ENCODE results near the gene ACSL5. TPM values are rescaled to one million over a fixed set of nuclear protein-coding genes. Genes with fewer than 3 reads are reported as not detected.
"Not testable (repeated sequence)": the region's sequence is repeated elsewhere in the genome, so short reads cannot be mapped to it uniquely, and the experiment has no call there.

The ACSL5 gene
- total RNA-seq, 2 donors from 2014 or later, result 14.5 to 19.7 TPM

GRCh38 chr10:112382515-112383235 lies 8.8 kb downstream of the ACSL5 start:
- H3K4me3 ChIP-seq, result no peak overlapping the region
- no peaks in the 10 kb centered on the region for H3K27me3 ChIP-seq (replicated peaks; ENCODE audit: insufficient read depth)
- no peak overlapping the region for H3K27ac ChIP-seq
- intact Hi-C loops (cut with DNase I), result no loop called here
- no peaks in the 10 kb centered on the region for H3K4me1 ChIP-seq (replicated peaks)
- WGBS, result 56% methylated on average over 9 of the region's 9 CpGs
- DNase-seq (ENCODE audit: low spot score), result no peak
- H3K36me3 ChIP-seq, result no peaks in the 10 kb centered on the region
- H3K9me3 ChIP-seq, result no peaks in the 10 kb centered on the region
- TF ChIP-seq CTCF (IDR thresholded peaks at IDR 0.05) (no peak), POLR2AphosphoS5 (IDR thresholded peaks at IDR 0.05) (no peak), POLR2A (IDR thresholded peaks at IDR 0.05) (no peak)

DNA sequence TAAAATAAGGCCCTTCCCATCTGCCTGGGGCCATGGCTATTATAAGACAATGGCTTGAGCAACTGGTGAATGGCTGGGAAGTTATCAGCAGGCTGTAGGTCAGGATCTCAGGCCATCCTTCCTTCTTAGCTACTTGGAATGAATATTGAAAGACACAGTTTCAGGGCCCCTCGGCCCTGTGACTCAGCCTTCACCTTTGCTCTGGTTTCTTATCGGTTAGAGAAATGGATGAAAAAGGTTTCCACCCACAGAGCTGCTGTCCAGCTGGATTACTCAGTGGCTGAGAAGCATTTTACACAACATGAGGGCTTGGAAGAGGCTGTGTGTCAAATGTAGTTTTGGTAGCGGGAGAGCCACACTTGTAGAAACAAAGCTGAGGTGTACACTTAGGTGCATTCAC lies 9.4 kb downstream of the ACSL5 start:
- no peak overlapping the region for H3K27ac ChIP-seq
- no peak for DNase-seq (ENCODE audit: low spot score)
- WGBS, result 81% methylated on average over 3 of the region's 3 CpGs
- H3K36me3 ChIP-seq, result no peaks in the 10 kb centered on the region
- H3K27me3 ChIP-seq (replicated peaks; ENCODE audit: insufficient read depth), result no peaks in the 10 kb centered on the region
- no peaks in the 10 kb centered on the region for H3K4me1 ChIP-seq (replicated peaks)
- TF ChIP-seq POLR2AphosphoS5 (IDR thresholded peaks at IDR 0.05) (no peak), CTCF (IDR thresholded peaks at IDR 0.05) (no peak), POLR2A (IDR thresholded peaks at IDR 0.05) (no peak)
- no peak overlapping the region for H3K4me3 ChIP-seq
- no peaks in the 10 kb centered on the region for H3K9me3 ChIP-seq
- intact Hi-C loops (cut with DNase I), result no loop called here

GRCh38 chr10:112384141-112384540 lies 10.2 kb downstream of the ACSL5 start:
- intact Hi-C loops (cut with DNase I), result no loop called here
- WGBS, result 93% methylated on average over 2 of the region's 2 CpGs
- Histone ChIP-seq H3K27ac (no peak overlapping the region), H3K4me1 (replicated peaks) (no peaks in the 10 kb centered on the region), H3K4me3 (no peak overlapping the region), H3K9me3 (no peaks in the 10 kb centered on the region), H3K36me3 (no peaks in the 10 kb centered on the region), H3K27me3 (replicated peaks; ENCODE audit: insufficient read depth) (no peaks in the 10 kb centered on the region)
- DNase-seq (ENCODE audit: low spot score), result no peak
- TF ChIP-seq POLR2A (IDR thresholded peaks at IDR 0.05) (no peak), POLR2AphosphoS5 (IDR thresholded peaks at IDR 0.05) (no peak), CTCF (IDR thresholded peaks at IDR 0.05) (no peak)

GRCh38 chr10:112385201-112385600 lies 11.3 kb downstream of the ACSL5 start:
- H3K4me3 ChIP-seq, result no peak overlapping the region
- H3K27me3 ChIP-seq (replicated peaks; ENCODE audit: insufficient read depth), result no peaks in the 10 kb centered on the region
- DNase-seq (ENCODE audit: low spot score), result no peak
- H3K9me3 ChIP-seq, result no peaks in the 10 kb centered on the region
- no peak overlapping the region for H3K27ac ChIP-seq
- TF ChIP-seq POLR2AphosphoS5 (IDR thresholded peaks at IDR 0.05), result no peak
- no peak for TF ChIP-seq CTCF (IDR thresholded peaks at IDR 0.05)
- no peak for TF ChIP-seq POLR2A (IDR thresholded peaks at IDR 0.05)
- H3K36me3 ChIP-seq, result no peaks in the 10 kb centered on the region
- intact Hi-C loops (cut with DNase I), result no loop called here
- H3K4me1 ChIP-seq (replicated peaks), result no peaks in the 10 kb centered on the region
- 30% methylated on average over 4 of the region's 4 CpGs for WGBS

DNA sequence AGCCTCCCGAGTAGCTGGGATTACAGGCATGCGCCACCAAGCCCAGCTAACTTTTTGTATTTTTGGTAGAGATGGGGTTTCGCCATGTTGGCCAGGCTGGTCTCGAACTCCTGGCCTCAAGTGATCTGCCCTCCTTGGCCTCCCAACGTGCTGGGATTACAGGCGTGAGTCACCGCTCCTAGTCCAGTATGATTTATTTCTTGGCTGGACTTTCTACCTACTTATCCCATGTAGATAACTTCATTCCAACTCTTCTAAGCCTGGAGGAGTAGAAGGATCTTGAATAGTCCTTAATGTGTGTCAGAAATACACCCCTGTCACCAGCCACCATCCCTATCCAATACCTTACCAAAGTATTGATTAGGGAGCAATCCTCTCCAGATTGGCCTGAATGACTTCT lies 14.1 kb downstream of the ACSL5 start:
- H3K36me3 ChIP-seq; intact Hi-C loops (cut with DNase I); H3K4me1 ChIP-seq (replicated peaks); H3K9me3 ChIP-seq; H3K27me3 ChIP-seq (replicated peaks; ENCODE audit: insufficient read depth); H3K4me3 ChIP-seq; DNase-seq (ENCODE audit: low spot score); H3K27ac ChIP-seq: not testable (repeated sequence)
- 96% methylated on average over 7 of the region's 7 CpGs for WGBS

Data from prostate gland (tissue), 2 donors.